Keratinocyte (primary cell): ENCODE measurements around the gene HOXD1.

Experiments used
- CTCF ChIP-seq, 3 experiments: IDR thresholded peaks in 1 of 3; conservative IDR thresholded peaks in 1 of 3; optimal IDR thresholded peaks in 1 of 3; 2 replicates in 2 of 3; 3 replicates in 1 of 3; pipeline versions ENCODE3 to v1.5.1; 2011; ENCODE audit warnings: low read length in 3 of 3, mild to moderate bottlenecking in 3 of 3, moderate library complexity in 2 of 3, control low read depth in 1 of 3, inconsistent platforms in 1 of 3; ENCODE audit not compliant: insufficient read depth in 2 of 3; ENCODE audit errors: extremely low read depth in 1 of 3
- EZH2 ChIP-seq: IDR thresholded peaks from one replicate; pipeline ENCODE4 v1.6.1; 2012; ENCODE audit warnings: inconsistent platforms, mild to moderate bottlenecking, low read length, moderate library complexity

- TF ChIP-seq CTCF (optimal IDR thresholded peaks at IDR 0.05 in 1 of 3, IDR thresholded peaks at IDR 0.05 in 1 of 3, conservative IDR thresholded peaks at IDR 0.05 in 1 of 3; ENCODE audit: extremely low read depth in 1 of 3, insufficient read depth in 2 of 3, low read length in 3 of 3) (no peak), EZH2 (no peak)
Measured at GRCh38 chr2:176174824-176175708, 13.4 kb upstream of the HOXD1 start.
